ENCODE measurements around the gene COL3A1.

- TF ChIP-seq POLR2A (IDR thresholded peaks at IDR 0.05) (no peak), CTCF (IDR thresholded peaks at IDR 0.05) (peak; percentile 33 to 67 (median 61))
Measured at GRCh38 chr2:188976545-188977268, 2.5 kb downstream of the COL3A1 start.
